GM12878 (cell line): Measurements from ENCODE around the gene TLR10. TPM values are rescaled to one million over a fixed set of nuclear protein-coding genes. Genes with fewer than 3 reads are reported as not detected.

Experiments
- ATAC-seq: fragments of 200-7000 bp; cut with Tn5 transposase; 3 replicates; pipeline ENCODE4 v1.9.1; 2020; ENCODE audit warnings: mild to moderate bottlenecking, moderate library complexity
- BruUV-seq: library from RNA; stranded (reverse); fragments of 400-500 nt; replicated peaks from 2 replicates; lab custom pipeline; 2021; lab: Mats Ljungman, UMichigan
- CTCF ChIA-PET: fragments of 300-600 bp; sonication (Branson Sonifier 250); formaldehyde crosslinking; extraction: SDS; loops from one replicate; lab custom pipeline; 2021; ENCODE audit warnings: inconsistent platforms; lab: Yijun Ruan, JAX
- POLR2A ChIA-PET: fragments of 350-600 bp; formaldehyde crosslinking; extraction: SDS; loops from one replicate; lab custom pipeline; 2021; ENCODE audit warnings: inconsistent platforms; lab: Charles Lee
- RAD21 ChIA-PET: fragments of 300-600 bp; sonication (Branson Sonifier 250); formaldehyde crosslinking; loops from one replicate; lab custom pipeline; 2023; ENCODE audit warnings: antibody characterized with exemption; ENCODE audit not compliant: unreplicated experiment; lab: Charles Lee
- SMC1A ChIA-PET: fragments of 300-600 bp; sonication (Branson Sonifier 250); formaldehyde crosslinking; loops from one replicate; lab custom pipeline; 2023; ENCODE audit not compliant: unreplicated experiment, uncharacterized antibody; lab: Charles Lee
- DNase-seq: peaks from one replicate; pipeline ENCODE4 v3.0.0-alpha.2; 2011; ENCODE audit warnings: low read depth, low spot score
- FAIRE-seq: peaks from 3 replicates; lab custom pipeline; 2011; peaks lifted over from hg19 to GRCh38; lab: Jason Lieb, UNC
- H2AFZ ChIP-seq: 2 replicates; pipeline ENCODE4 v1.6.0; 2011; ENCODE audit warnings: low read depth, low read length, control low read depth; ENCODE audit not compliant: control insufficient read depth
- H3K27ac ChIP-seq: 2 replicates; pipeline ENCODE4 v1.5.1; 2011; ENCODE audit warnings: control low read depth; ENCODE audit not compliant: control insufficient read depth, insufficient read depth
- H3K27me3 ChIP-seq, 2 experiments: replicated peaks in 1 of 2; 2 replicates each; pipeline versions ENCODE4 v1.6.0 to v1.6.1; 2011; ENCODE audit warnings: low read length in 1 of 2; ENCODE audit not compliant: control insufficient read depth in 2 of 2, insufficient read depth in 2 of 2
- H3K36me3 ChIP-seq, 2 experiments: 2 replicates each; pipeline ENCODE4 v1.5.1; 2011; ENCODE audit warnings: low read length in 1 of 2; ENCODE audit not compliant: control insufficient read depth in 2 of 2, insufficient read depth in 2 of 2
- H3K4me1 ChIP-seq: 2 replicates; pipeline ENCODE4 v1.6.1; 2011; ENCODE audit warnings: mild to moderate bottlenecking, low read length, moderate library complexity, mixed read lengths; ENCODE audit not compliant: control insufficient read depth, insufficient read depth
- H3K4me2 ChIP-seq: 2 replicates; pipeline ENCODE4 v1.6.0; 2011; ENCODE audit warnings: control low read depth; ENCODE audit not compliant: control insufficient read depth, insufficient read depth
- H3K4me3 ChIP-seq: fragments of 200-600 bp; sonication (generic); 2 replicates; pipeline ENCODE4 v1.5.1; 2016
- H3K79me2 ChIP-seq: 2 replicates; pipeline ENCODE4 v1.6.0; 2011; ENCODE audit warnings: low read length; ENCODE audit not compliant: control insufficient read depth, insufficient read depth
- H3K9ac ChIP-seq: 2 replicates; pipeline ENCODE4 v1.8.0; 2011; ENCODE audit warnings: low read length, control low read depth, mixed read lengths; ENCODE audit not compliant: control insufficient read depth, insufficient read depth
- H3K9me3 ChIP-seq: replicated peaks from 3 replicates; pipeline ENCODE4 v1.5.1; 2011; ENCODE audit warnings: mild to moderate bottlenecking, low read length; ENCODE audit not compliant: control insufficient read depth, insufficient read depth
- H4K20me1 ChIP-seq: 2 replicates; pipeline ENCODE4 v1.6.0; 2011; ENCODE audit not compliant: control insufficient read depth, insufficient read depth
- IKZF2 ChIP-seq, 2 experiments: fragments of 450-650 bp; IDR thresholded peaks; 2 replicates each; pipeline ENCODE4 v1.6.1; 2017; ENCODE audit warnings: mild to moderate bottlenecking in 2 of 2, moderate library complexity in 2 of 2
- KAT2A ChIP-seq: conservative IDR thresholded peaks from 2 replicates; pipeline ENCODE4 v1.6.1; 2011; ENCODE audit warnings: low read depth, low read length; ENCODE audit not compliant: control insufficient read depth
- MEF2B ChIP-seq: fragments of 450-650 bp; IDR thresholded peaks from 2 replicates; pipeline ENCODE4 v1.6.1; 2018; ENCODE audit warnings: mild to moderate bottlenecking, moderate library complexity; ENCODE audit not compliant: partially characterized antibody, poor library complexity, severe bottlenecking
- MTA2 ChIP-seq: fragments of 450-650 bp; IDR thresholded peaks from 2 replicates; pipeline ENCODE4 v1.6.1; 2016; ENCODE audit warnings: low read depth, mild to moderate bottlenecking, moderate library complexity
- POLR2AphosphoS5 ChIP-seq: IDR thresholded peaks from 2 replicates; pipeline ENCODE4 v1.6.1; 2011; ENCODE audit warnings: mild to moderate bottlenecking, low read length, inconsistent platforms
- TARDBP ChIP-seq: IDR thresholded peaks from 2 replicates; pipeline ENCODE4 v1.6.1; 2016; ENCODE audit warnings: borderline replicate concordance
- ZNF207 ChIP-seq: fragments of 450-650 bp; IDR thresholded peaks from 2 replicates; pipeline ENCODE4 v1.6.1; 2014; ENCODE audit warnings: antibody characterized with exemption, mild to moderate bottlenecking, borderline replicate concordance
- WGBS: methylation state at CpG from one replicate; pipeline ENCODE4 v1.1.6; 2016; ENCODE audit warnings: low lambda C conversion rate; ENCODE audit not compliant: insufficient replicate concordance, insufficient coverage; ENCODE audit errors: missing lambda C conversion rate; 5-methylcytosine and 5-hydroxymethylcytosine counted together
- in situ Hi-C: fragments of 300-500 bp; cut with MboI; formaldehyde crosslinking; loops from 9 replicates; pipeline ENCODE4 v1.14.3; 2018; ENCODE audit warnings: mixed read lengths
- intact Hi-C: fragments of 100-400 bp; cut with micrococcal nuclease; formaldehyde crosslinking; loops from one replicate; pipeline ENCODE4 v1.14.2; 2022; ENCODE audit not compliant: unreplicated experiment
- polyA plus RNA-seq, 11 experiments: library from polyadenylated mRNA; depleted of rRNA in 4 of 11; unstranded in 6 of 11; stranded (reverse) in 5 of 11; fragments of >200 nt; fragmentation: Nextera tagmentation in 4 of 11; fragmentation: Illumina TruSeq in 1 of 11; extraction: Ambion mirVana in 4 of 11; extraction: Trizol in 1 of 11; gene quantifications; 1 replicate in 1 of 11; 2 replicates in 10 of 11; pipeline versions ENCODE4 v1.2.1 to v1.2.3, GENCODE V29; 2011 to 2016; ENCODE audit warnings: inconsistent platforms in 2 of 11, missing spikeins in 2 of 11, low read depth in 1 of 11
- total RNA-seq, 4 experiments: library from RNA; depleted of rRNA in 3 of 4; stranded (reverse); fragments of >200 nt in 3 of 4; fragmentation: Illumina TruSeq in 1 of 4; extraction: Trizol in 1 of 4; gene quantifications; 2 replicates each; pipeline versions ENCODE4 v1.2.1 to v1.2.3, GENCODE V29; 2013 to 2021
- TF ChIP-seq, protein P1 (sequence below): IDR thresholded peaks from 2 replicates; pipeline ENCODE4 v1.6.1; 2011; ENCODE audit warnings: borderline replicate concordance, low read depth, mild to moderate bottlenecking, moderate library complexity, low read length; ENCODE audit not compliant: insufficient read depth, poor library complexity, severe bottlenecking
- TF ChIP-seq, protein P2 (sequence below): fragments of 450-650 bp; IDR thresholded peaks from 2 replicates; pipeline ENCODE4 v1.6.1; 2016; ENCODE audit warnings: mild to moderate bottlenecking
- TF ChIP-seq, protein P3 (sequence below): fragments of 450-650 bp; IDR thresholded peaks from 2 replicates; pipeline ENCODE4 v1.6.1; 2018; ENCODE audit warnings: mild to moderate bottlenecking, low read depth, moderate library complexity; ENCODE audit not compliant: partially characterized antibody

TLR10 gene
- total and polyA plus RNA-seq, 10 of the 15 experiments (the other 5 are each of a cell fraction or from before 2014, with no cell fraction given), result 31.5 to 149 (median 64.9) TPM

DNA sequence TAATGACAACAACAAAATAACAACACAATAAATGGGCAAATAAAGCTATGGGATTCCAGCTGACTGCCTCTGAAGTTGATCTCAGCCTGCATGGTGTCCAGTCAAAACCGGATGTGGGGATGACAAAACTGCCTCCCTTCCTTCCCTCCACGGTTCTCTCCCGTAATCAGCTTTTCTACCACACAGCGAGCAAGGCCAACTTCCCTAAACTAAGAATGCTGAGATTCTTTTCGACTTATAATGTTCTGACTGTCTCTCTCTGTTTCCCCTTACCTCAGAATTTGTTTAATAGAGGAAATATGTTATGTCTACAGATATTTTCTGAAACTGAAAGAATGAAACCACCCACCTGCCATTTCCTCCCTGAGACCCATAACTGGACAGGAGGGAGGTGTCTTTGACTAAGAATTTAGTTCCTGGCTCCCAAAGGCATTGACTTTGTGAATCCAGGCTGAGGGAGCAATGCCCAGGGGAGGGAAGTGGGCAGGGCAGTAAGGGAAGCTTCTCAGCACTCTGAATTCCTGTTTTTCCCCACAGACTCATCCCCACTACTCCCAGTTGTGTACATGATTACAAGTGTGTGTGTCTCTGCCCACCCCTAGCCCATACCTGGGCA, 22.8 kb upstream of the TLR10 start:
- H3K79me2 ChIP-seq, result peaks cover 29% of the 10 kb centered on the region
- H3K27ac ChIP-seq, result peak overlapping the region; percentile 86
- ATAC-seq (peak; percentile 79), DNase-seq (peak; percentile 98), FAIRE-seq (peak; percentile 91)
- peaks cover 20% of the 10 kb centered on the region for H3K4me1 ChIP-seq
- RAD21 ChIA-PET, result interaction anchor here (0.7 to 6.7 kb wide), 14 partner anchors 13 to 677 kb away, joined by 3 to 216 read pairs (median 9); partner anchors contain the start of gene TLR10
- H3K9me3 ChIP-seq, result peaks cover 25% of the 10 kb centered on the region
- peak overlapping the region; percentile 72 for H3K4me2 ChIP-seq
- SMC1A ChIA-PET, result interaction anchor here (0.6 to 13.9 kb wide), 17 partner anchors 13 to 673 kb away, joined by 3 to 278 read pairs (median 10); partner anchors contain the start of genes TLR10, TLR6 and TMEM156
- POLR2A ChIA-PET, result interaction anchor here (0.6 to 6.8 kb wide), 10 partner anchors 13 to 540 kb away, joined by 3 to 110 read pairs (median 16); partner anchors contain the start of genes TLR10 and TLR6
- peak overlapping the region; percentile 78 for H3K9ac ChIP-seq
- intact Hi-C loops (loop anchor here (1.0 to 2.0 kb wide), 4 partner anchors 13 to 674 kb away; partner anchors contain the start of genes TLR6 and TMEM156), in situ Hi-C loops (loop anchor here (25.0 kb wide), 1 partner anchor 1382 kb away; the partner anchor contains the start of gene RHOH)
- CTCF ChIA-PET, result interaction anchor here (0.8 to 7.0 kb wide), 19 partner anchors 10 to 674 kb away, joined by 3 to 175 read pairs (median 7); partner anchors contain the start of genes TLR10 and TLR6
- peaks cover 0 to 3% of the 10 kb centered on the region in 2 experiments; a peak in 1 of 4 replicates for H3K36me3 ChIP-seq
- no peaks in the 10 kb centered on the region for H3K27me3 ChIP-seq
- peak overlapping the region; percentile 40 for H2AFZ ChIP-seq
- BruUV-seq, result no TSS peak
- peak overlapping the region; percentile 41 for H3K4me3 ChIP-seq
- WGBS, result 0% methylated on average over 5 of the region's 5 CpGs
- no peaks in the 10 kb centered on the region for H4K20me1 ChIP-seq
- TF ChIP-seq, protein P1, sequence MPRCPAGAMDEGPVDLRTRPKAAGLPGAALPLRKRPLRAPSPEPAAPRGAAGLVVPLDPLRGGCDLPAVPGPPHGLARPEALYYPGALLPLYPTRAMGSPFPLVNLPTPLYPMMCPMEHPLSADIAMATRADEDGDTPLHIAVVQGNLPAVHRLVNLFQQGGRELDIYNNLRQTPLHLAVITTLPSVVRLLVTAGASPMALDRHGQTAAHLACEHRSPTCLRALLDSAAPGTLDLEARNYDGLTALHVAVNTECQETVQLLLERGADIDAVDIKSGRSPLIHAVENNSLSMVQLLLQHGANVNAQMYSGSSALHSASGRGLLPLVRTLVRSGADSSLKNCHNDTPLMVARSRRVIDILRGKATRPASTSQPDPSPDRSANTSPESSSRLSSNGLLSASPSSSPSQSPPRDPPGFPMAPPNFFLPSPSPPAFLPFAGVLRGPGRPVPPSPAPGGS, result peak; percentile 80
- TF ChIP-seq MEF2B (peak; percentile 95), ZNF207 (no peak), IKZF2 (IDR thresholded peaks at IDR 0.05) (peak; percentile 95 to 97), KAT2A (no peak), POLR2AphosphoS5 (peak; percentile 93), TARDBP (no peak; the same call in 1 of the 2 replicates), MTA2 (peak; percentile 83)
- TF ChIP-seq, protein P2, sequence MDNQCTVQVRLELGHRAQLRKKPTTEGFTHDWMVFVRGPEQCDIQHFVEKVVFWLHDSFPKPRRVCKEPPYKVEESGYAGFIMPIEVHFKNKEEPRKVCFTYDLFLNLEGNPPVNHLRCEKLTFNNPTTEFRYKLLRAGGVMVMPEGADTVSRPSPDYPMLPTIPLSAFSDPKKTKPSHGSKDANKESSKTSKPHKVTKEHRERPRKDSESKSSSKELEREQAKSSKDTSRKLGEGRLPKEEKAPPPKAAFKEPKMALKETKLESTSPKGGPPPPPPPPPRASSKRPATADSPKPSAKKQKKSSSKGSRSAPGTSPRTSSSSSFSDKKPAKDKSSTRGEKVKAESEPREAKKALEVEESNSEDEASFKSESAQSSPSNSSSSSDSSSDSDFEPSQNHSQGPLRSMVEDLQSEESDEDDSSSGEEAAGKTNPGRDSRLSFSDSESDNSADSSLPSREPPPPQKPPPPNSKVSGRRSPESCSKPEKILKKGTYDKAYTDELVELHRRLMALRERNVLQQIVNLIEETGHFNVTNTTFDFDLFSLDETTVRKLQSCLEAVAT, result peak; percentile 87; the same call in 1 of the 2 replicates
- TF ChIP-seq, protein P3, sequence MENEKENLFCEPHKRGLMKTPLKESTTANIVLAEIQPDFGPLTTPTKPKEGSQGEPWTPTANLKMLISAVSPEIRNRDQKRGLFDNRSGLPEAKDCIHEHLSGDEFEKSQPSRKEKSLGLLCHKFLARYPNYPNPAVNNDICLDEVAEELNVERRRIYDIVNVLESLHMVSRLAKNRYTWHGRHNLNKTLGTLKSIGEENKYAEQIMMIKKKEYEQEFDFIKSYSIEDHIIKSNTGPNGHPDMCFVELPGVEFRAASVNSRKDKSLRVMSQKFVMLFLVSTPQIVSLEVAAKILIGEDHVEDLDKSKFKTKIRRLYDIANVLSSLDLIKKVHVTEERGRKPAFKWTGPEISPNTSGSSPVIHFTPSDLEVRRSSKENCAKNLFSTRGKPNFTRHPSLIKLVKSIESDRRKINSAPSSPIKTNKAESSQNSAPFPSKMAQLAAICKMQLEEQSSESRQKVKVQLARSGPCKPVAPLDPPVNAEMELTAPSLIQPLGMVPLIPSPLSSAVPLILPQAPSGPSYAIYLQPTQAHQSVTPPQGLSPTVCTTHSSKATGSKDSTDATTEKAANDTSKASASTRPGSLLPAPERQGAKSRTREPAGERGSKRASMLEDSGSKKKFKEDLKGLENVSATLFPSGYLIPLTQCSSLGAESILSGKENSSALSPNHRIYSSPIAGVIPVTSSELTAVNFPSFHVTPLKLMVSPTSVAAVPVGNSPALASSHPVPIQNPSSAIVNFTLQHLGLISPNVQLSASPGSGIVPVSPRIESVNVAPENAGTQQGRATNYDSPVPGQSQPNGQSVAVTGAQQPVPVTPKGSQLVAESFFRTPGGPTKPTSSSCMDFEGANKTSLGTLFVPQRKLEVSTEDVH, result peak; percentile 48
